Spleen (tissue), 11 donors: ENCODE measurements around the gene CLIC6. TPM values are rescaled to one million over a fixed set of nuclear protein-coding genes. Genes with fewer than 3 reads are reported as not detected.

Experiments used
- DNase-seq: peaks from one replicate; pipeline ENCODE4 v3.0.0-alpha.2; 2020
- H3K27ac ChIP-seq, 8 donors: fragments of 200-600 bp; sonication (generic) in 7 of 8; 1 replicate in 4 of 8; 2 replicates in 4 of 8; pipeline versions ENCODE4 v1.5.0 to v1.8.0; 2016 to 2021; ENCODE audit warnings: inconsistent platforms in 4 of 8, mild to moderate bottlenecking in 4 of 8, moderate library complexity in 1 of 8
- H3K27me3 ChIP-seq, 7 donors: fragments of 200-600 bp; sonication (generic) in 6 of 7; replicated peaks in 1 of 7; 1 replicate in 4 of 7; 2 replicates in 3 of 7; pipeline versions ENCODE4 v1.5.0 to v1.8.0; 2016 to 2021; ENCODE audit warnings: inconsistent platforms in 3 of 7, mild to moderate bottlenecking in 1 of 7
- H3K36me3 ChIP-seq, 6 donors: fragments of 200-600 bp; sonication (generic) in 5 of 6; 1 replicate in 4 of 6; 2 replicates in 2 of 6; pipeline versions ENCODE4 v1.5.0 to v1.8.0; 2016 to 2021; ENCODE audit warnings: inconsistent platforms in 2 of 6
- H3K4me1 ChIP-seq, 6 donors: fragments of 200-600 bp; sonication (generic) in 5 of 6; 1 replicate in 3 of 6; 2 replicates in 3 of 6; pipeline versions ENCODE4 v1.5.0 to v1.8.0; 2016 to 2021; ENCODE audit warnings: inconsistent platforms in 3 of 6
- H3K4me3 ChIP-seq, 8 donors: fragments of 200-600 bp; sonication (generic) in 7 of 8; 1 replicate in 4 of 8; 2 replicates in 4 of 8; pipeline versions ENCODE4 v1.5.0 to v1.8.0; 2016 to 2021; ENCODE audit warnings: inconsistent platforms in 4 of 8, mild to moderate bottlenecking in 4 of 8, moderate library complexity in 2 of 8
- H3K9me3 ChIP-seq, 8 donors: fragments of 200-600 bp; sonication (generic) in 7 of 8; 1 replicate in 4 of 8; 2 replicates in 4 of 8; pipeline versions ENCODE4 v1.5.0 to v1.8.0; 2016 to 2021; ENCODE audit warnings: inconsistent platforms in 4 of 8
- CTCF ChIP-seq, 11 experiments: fragments of 200-600 bp in 7 of 11; fragments of 450-650 bp in 4 of 11; sonication (generic) in 4 of 11; IDR thresholded peaks in 8 of 11; conservative IDR thresholded peaks in 3 of 11; 1 replicate in 7 of 11; 2 replicates in 4 of 11; pipeline versions ENCODE4 v1.4.0 to v1.8.0; 2016 to 2021; ENCODE audit warnings: antibody characterized with exemption in 11 of 11, inconsistent platforms in 4 of 11, mild to moderate bottlenecking in 1 of 11
- POLR2A ChIP-seq, 3 donors: fragments of 450-650 bp; IDR thresholded peaks; one replicate each; pipeline ENCODE4 v1.5.1; 2017; ENCODE audit warnings: antibody characterized with exemption in 3 of 3, mild to moderate bottlenecking in 1 of 3
- POLR2AphosphoS5 ChIP-seq, 3 donors: sonication (generic); formaldehyde crosslinking; IDR thresholded peaks; one replicate each; pipeline ENCODE4 v1.5.1; 2017; ENCODE audit warnings: antibody characterized with exemption in 3 of 3
- WGBS, 5 donors: extraction: QIAGEN DNeasy Blood & Tissue Kit in 3 of 5; methylation state at CpG; one replicate each; pipeline versions ENCODE4 v1.1.5 to v1.1.7; 2013 to 2018; 5-methylcytosine and 5-hydroxymethylcytosine counted together
- intact Hi-C: fragments of 100-400 bp; cut with DNase I; formaldehyde crosslinking; loops from one replicate; pipeline ENCODE4 v1.15.0; 2023; ENCODE audit warnings: low total_unique reads
- polyA plus RNA-seq, 3 donors: library from polyadenylated mRNA; stranded (reverse); fragments of 200-250 nt; gene quantifications; one replicate each; pipeline ENCODE4 v1.2.1, GENCODE V29; 2013
- total RNA-seq, 7 donors: library from RNA; depleted of rRNA in 3 of 7; stranded (reverse); fragments of >200 nt in 3 of 7; fragmentation: NEBNext Ultra II Directional in 4 of 7; extraction: Animal tissue kit (Norgen Biotek cat#: 25700) in 4 of 7; gene quantifications; one replicate each; pipeline versions ENCODE4 v1.1.0 to v1.2.1, GENCODE V29; 2016 to 2021
- donor health status: healthy with polysubstance abuse.
- donor health status: DM: no; HTN: no; CAD: no; lungs with moderate emphysema.
- donor health status: DM: no; HTN: no; CAD: no.
- donor health status: Bipolar disorder and iron deficiency.
- donor health status: healthy.
- donor health status: DM: no; HTN: no; CAD: no.
- donor health status: DM: yes; HTN: yes; CAD: no.

Gene CLIC6
- total and polyA plus RNA-seq, 10 donors, result 0.93 to 1.9 (median 1.2) TPM

- H3K27ac ChIP-seq, result no peak overlapping the region
- no peaks in the 10 kb centered on the region for H3K9me3 ChIP-seq
- intact Hi-C loops, result no loop called here
- no peak for TF ChIP-seq CTCF (IDR thresholded peaks at IDR 0.05 in 8 of 11, conservative IDR thresholded peaks at IDR 0.05 in 3 of 11)
- no peak for TF ChIP-seq POLR2A (IDR thresholded peaks at IDR 0.05)
- H3K27me3 ChIP-seq, result peaks cover 8 to 81% (median 51%) of the 10 kb centered on the region in 7 donors
- WGBS, 5 donors, result 69 to 88% (median 77%) methylated on average over 1 of the region's 1 CpG
- no peak for DNase-seq
- peaks cover 4 to 32% (median 21%) of the 10 kb centered on the region in 6 donors for H3K4me1 ChIP-seq
- peak overlapping the region in 1 of 8 donors; percentile 64 for H3K4me3 ChIP-seq
- no peaks in the 10 kb centered on the region for H3K36me3 ChIP-seq
Observed at GRCh38 chr21:34671462-34671861, 2.7 kb downstream of the CLIC6 start.

- Histone ChIP-seq H3K4me1 (peaks cover 4 to 32% (median 21%) of the 10 kb centered on the region in 6 donors), H3K36me3 (no peaks in the 10 kb centered on the region), H3K4me3 (no peak overlapping the region), H3K27ac (no peak overlapping the region), H3K9me3 (no peaks in the 10 kb centered on the region), H3K27me3 (peaks cover 8 to 81% (median 51%) of the 10 kb centered on the region in 7 donors)
- WGBS, 5 donors, result 71 to 80% (median 76%) methylated on average over 4 of the region's 4 CpGs
- no peak for DNase-seq
- intact Hi-C loops, result no loop called here
- TF ChIP-seq POLR2A (IDR thresholded peaks at IDR 0.05), result no peak
- TF ChIP-seq POLR2AphosphoS5 (IDR thresholded peaks at IDR 0.05), result no peak
- TF ChIP-seq CTCF (IDR thresholded peaks at IDR 0.05 in 8 of 11, conservative IDR thresholded peaks at IDR 0.05 in 3 of 11), result no peak
Observed at GRCh38 chr21:34671891-34672290, 3.1 kb downstream of the CLIC6 start.

GRCh38 chr21:34673006-34673405, 4.2 kb downstream of the CLIC6 start:
- H3K27me3 ChIP-seq, result peaks cover 8 to 74% (median 51%) of the 10 kb centered on the region in 7 donors
- intact Hi-C loops, result no loop called here
- TF ChIP-seq CTCF (IDR thresholded peaks at IDR 0.05 in 8 of 11, conservative IDR thresholded peaks at IDR 0.05 in 3 of 11) (no peak), POLR2A (IDR thresholded peaks at IDR 0.05) (no peak), POLR2AphosphoS5 (IDR thresholded peaks at IDR 0.05) (no peak)

GRCh38 chr21:34674468-34674867, 5.7 kb downstream of the CLIC6 start:
- Histone ChIP-seq H3K36me3 (no peaks in the 10 kb centered on the region), H3K27ac (no peak overlapping the region), H3K9me3 (peaks cover 0 to 6% (median 0%) of the 10 kb centered on the region in 8 donors), H3K27me3 (peaks cover 2 to 59% (median 39%) of the 10 kb centered on the region in 7 donors), H3K4me1 (peaks cover 4 to 24% (median 15%) of the 10 kb centered on the region in 6 donors), H3K4me3 (no peak overlapping the region)
- DNase-seq, result no peak
- intact Hi-C loops, result no loop called here
- TF ChIP-seq POLR2A (IDR thresholded peaks at IDR 0.05) (no peak), POLR2AphosphoS5 (IDR thresholded peaks at IDR 0.05) (no peak), CTCF (IDR thresholded peaks at IDR 0.05 in 8 of 11, conservative IDR thresholded peaks at IDR 0.05 in 3 of 11) (no peak)

More at GRCh38 chr21:34673006-34673405, 4.2 kb downstream of the CLIC6 start:
- Histone ChIP-seq H3K9me3 (no peaks in the 10 kb centered on the region), H3K4me3 (no peak overlapping the region), H3K4me1 (peaks cover 4 to 32% (median 21%) of the 10 kb centered on the region in 6 donors), H3K36me3 (no peaks in the 10 kb centered on the region), H3K27ac (no peak overlapping the region)
- no peak for DNase-seq
- WGBS, 5 donors, result 31 to 42% (median 38%) methylated on average over 3 of the region's 3 CpGs
